BJ (cell line): ENCODE results near the gene FRMPD2. TPM values are rescaled to one million over a fixed set of nuclear protein-coding genes. Genes with fewer than 3 reads are reported as not detected.

Source experiments
- CTCF ChIA-PET: fragments of 350-600 bp; formaldehyde crosslinking; extraction: SDS; loops from one replicate; lab custom pipeline; 2021; ENCODE audit warnings: antibody characterized with exemption, inconsistent platforms; lab: Yijun Ruan, JAX
- POLR2A ChIA-PET: fragments of 300-600 bp; sonication (Branson Sonifier 250); formaldehyde crosslinking; extraction: SDS; loops from one replicate; lab custom pipeline; 2021; ENCODE audit warnings: antibody characterized with exemption; lab: Charles Lee
- DNase-seq: peaks from one replicate; pipeline ENCODE4 v3.0.0-alpha.2; 2011; ENCODE audit warnings: low read depth
- H3K27me3 ChIP-seq: 2 replicates; pipeline ENCODE4 v1.6.0; 2011; ENCODE audit warnings: low read length; ENCODE audit not compliant: control insufficient read depth, insufficient read depth
- H3K36me3 ChIP-seq: 2 replicates; pipeline ENCODE4 v1.5.1; 2011; ENCODE audit warnings: low read length; ENCODE audit not compliant: control insufficient read depth, insufficient read depth
- H3K4me3 ChIP-seq: 2 replicates; pipeline ENCODE4 v1.5.1; 2011; ENCODE audit warnings: low read depth, mild to moderate bottlenecking, control low read depth, low read length
- polyA plus RNA-seq: library from polyadenylated mRNA; depleted of rRNA; stranded (reverse); fragments of >200 nt; gene quantifications from 2 replicates; pipeline ENCODE4 v1.2.3, GENCODE V29; 2011
- TF ChIP-seq, protein P1 (sequence below): IDR thresholded peaks from 2 replicates; pipeline ENCODE4 v1.5.1; 2011; ENCODE audit warnings: low read depth, mild to moderate bottlenecking, control low read depth, inconsistent platforms, low read length, moderate library complexity; ENCODE audit not compliant: insufficient read depth

Gene FRMPD2
- polyA plus RNA-seq, 1 experiment, result not detected

DNA sequence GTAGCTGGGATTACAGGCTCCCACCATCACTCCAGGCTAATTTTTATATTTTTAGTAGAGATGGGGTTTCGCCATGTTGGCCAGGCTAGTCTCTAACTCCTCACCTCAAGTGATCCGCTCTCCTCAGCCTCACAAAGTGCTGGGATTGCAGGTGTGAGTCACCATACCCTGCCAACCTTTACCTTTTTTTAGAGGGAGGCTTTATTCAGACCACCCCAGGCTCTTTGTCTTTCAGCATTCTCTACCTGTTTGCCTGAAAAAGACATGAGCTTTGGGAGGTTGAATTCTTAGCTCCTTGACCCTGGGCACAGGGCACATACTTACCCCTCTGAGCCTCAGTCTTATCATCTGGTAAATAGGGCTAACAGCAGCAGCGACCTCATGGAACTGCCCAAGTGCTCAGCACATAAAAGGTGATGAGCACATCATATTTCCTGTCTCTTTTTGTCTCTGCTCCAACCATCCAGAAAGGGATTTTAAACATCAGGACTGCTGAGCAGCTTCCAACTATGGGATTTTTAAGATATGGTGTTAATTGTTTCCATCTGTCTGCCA is 17.0 kb downstream of the FRMPD2 start:
- CTCF ChIA-PET, result interaction anchor here (1.3 kb wide), 1 partner anchor 18 kb away, joined by 3 read pairs; no protein-coding TSS in a partner anchor
- TF ChIP-seq, protein P1, sequence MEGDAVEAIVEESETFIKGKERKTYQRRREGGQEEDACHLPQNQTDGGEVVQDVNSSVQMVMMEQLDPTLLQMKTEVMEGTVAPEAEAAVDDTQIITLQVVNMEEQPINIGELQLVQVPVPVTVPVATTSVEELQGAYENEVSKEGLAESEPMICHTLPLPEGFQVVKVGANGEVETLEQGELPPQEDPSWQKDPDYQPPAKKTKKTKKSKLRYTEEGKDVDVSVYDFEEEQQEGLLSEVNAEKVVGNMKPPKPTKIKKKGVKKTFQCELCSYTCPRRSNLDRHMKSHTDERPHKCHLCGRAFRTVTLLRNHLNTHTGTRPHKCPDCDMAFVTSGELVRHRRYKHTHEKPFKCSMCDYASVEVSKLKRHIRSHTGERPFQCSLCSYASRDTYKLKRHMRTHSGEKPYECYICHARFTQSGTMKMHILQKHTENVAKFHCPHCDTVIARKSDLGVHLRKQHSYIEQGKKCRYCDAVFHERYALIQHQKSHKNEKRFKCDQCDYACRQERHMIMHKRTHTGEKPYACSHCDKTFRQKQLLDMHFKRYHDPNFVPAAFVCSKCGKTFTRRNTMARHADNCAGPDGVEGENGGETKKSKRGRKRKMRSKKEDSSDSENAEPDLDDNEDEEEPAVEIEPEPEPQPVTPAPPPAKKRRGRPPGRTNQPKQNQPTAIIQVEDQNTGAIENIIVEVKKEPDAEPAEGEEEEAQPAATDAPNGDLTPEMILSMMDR, result no peak
- no peaks in the 10 kb centered on the region for H3K36me3 ChIP-seq
- DNase-seq, result no peak
- H3K27me3 ChIP-seq, result no peaks in the 10 kb centered on the region; the same call in 1 of the 2 replicates
- POLR2A ChIA-PET, result no interaction called here
- H3K4me3 ChIP-seq, result no peak overlapping the region

DNA sequence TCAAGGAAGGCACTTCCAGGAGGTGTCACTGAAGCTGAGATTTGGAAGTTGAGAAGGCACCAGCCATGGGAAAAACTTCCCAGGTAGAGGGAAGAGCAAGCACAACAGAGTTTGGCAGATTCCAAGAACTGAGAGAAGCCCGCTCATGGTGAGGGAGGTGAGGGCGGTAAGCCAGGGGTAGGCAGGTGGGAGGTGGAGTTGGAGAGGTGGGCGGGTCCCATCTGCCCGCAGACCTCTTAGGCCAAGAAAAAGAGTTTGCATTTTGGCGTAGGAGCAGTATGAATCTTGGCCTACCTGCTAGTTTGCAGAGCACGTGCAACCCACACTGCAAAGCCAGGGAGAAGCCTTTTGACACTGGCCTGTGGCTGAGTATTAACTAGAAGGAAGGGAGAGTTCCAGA is 18.8 kb downstream of the FRMPD2 start:
- TF ChIP-seq, protein P1, result no peak
- H3K27me3 ChIP-seq, result no peaks in the 10 kb centered on the region; the same call in 1 of the 2 replicates
- ChIA-PET CTCF (no interaction called here), POLR2A (no interaction called here)
- no peaks in the 10 kb centered on the region for H3K36me3 ChIP-seq
- no peak for DNase-seq
- H3K4me3 ChIP-seq, result no peak overlapping the region

- no peaks in the 10 kb centered on the region; the same call in 1 of the 2 replicates for H3K27me3 ChIP-seq
- TF ChIP-seq, protein P1, result no peak
- ChIA-PET CTCF (no interaction called here), POLR2A (no interaction called here)
- H3K4me3 ChIP-seq, result no peak overlapping the region
- DNase-seq, result no peak
- H3K36me3 ChIP-seq, result no peaks in the 10 kb centered on the region
Observed at GRCh38 chr10:48254750-48255512, 19.6 kb downstream of the FRMPD2 start.

- CTCF ChIA-PET, result no interaction called here
- DNase-seq, result peak; percentile 19
- Histone ChIP-seq H3K4me3 (no peak overlapping the region), H3K36me3 (no peaks in the 10 kb centered on the region), H3K27me3 (no peaks in the 10 kb centered on the region; the same call in 1 of the 2 replicates)
- POLR2A ChIA-PET, result no interaction called here
- TF ChIP-seq, protein P1, result no peak
Observed at GRCh38 chr10:48253970-48254657, 20.4 kb downstream of the FRMPD2 start.

- ChIA-PET POLR2A (no interaction called here), CTCF (interaction anchor here (1.4 kb wide), 1 partner anchor 8 kb away, joined by 4 read pairs; no protein-coding TSS in a partner anchor)
- Histone ChIP-seq H3K4me3 (no peak overlapping the region), H3K27me3 (no peaks in the 10 kb centered on the region; the same call in 1 of the 2 replicates), H3K36me3 (no peaks in the 10 kb centered on the region)
- DNase-seq, result no peak
- TF ChIP-seq, protein P1, result no peak
Observed at GRCh38 chr10:48252354-48252650, 22.2 kb downstream of the FRMPD2 start.
